Measurements from ENCODE around the gene SNAI1.

GRCh38 chr20:49969946-49970345 lies 12.8 kb upstream of the SNAI1 start:
- TF ChIP-seq POLR2A (IDR thresholded peaks at IDR 0.05) (no peak), CTCF (IDR thresholded peaks at IDR 0.05) (no peak)

All from breast epithelium (tissue), 3 donors.